Measurements from ENCODE around the gene PSMD13. TPM values are rescaled to one million over a fixed set of nuclear protein-coding genes. Genes with fewer than 3 reads are reported as not detected.

The PSMD13 gene
- total RNA-seq, 1 experiment from 2014 or later: 179 TPM

DNA sequence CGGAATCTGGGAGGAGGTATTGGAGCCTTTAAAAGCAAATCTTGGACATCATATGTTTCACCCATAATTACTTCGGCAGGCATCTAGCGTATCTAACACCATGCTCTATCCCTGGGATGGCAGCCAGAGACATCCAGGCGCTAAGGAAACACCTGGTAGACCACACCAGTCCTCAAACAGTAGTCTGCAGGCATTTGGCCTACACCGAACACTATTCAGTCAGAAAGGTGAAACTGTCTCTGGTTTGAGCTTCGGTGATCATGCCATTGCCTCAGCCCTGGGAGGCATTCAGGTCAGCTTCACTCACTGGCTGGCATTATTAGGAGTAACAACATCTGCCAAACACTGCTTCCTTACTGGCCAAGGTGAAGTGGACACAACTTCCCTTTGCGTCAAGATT is 12.4 kb upstream of the PSMD13 start:
- RAD21 ChIA-PET (ENCODE audit: low non-redundant PET in 1 of 2, low total read pairs in 2 of 2, uncharacterized antibody in 2 of 2, unreplicated experiment in 2 of 2): no interaction called here
- H3K4me2 ChIP-seq (ENCODE audit: low read length): no peak overlapping the region
- H3K27ac ChIP-seq (ENCODE audit: low read depth, low read length): no peak overlapping the region
- CTCF ChIA-PET: no interaction called here
- H3K9me2 ChIP-seq (ENCODE audit: insufficient read depth): no peaks in the 10 kb centered on the region
- no peak overlapping the region for H2AFZ ChIP-seq (ENCODE audit: low read depth, low read length, poor library complexity, severe bottlenecking)
- no peak for DNase-seq (ENCODE audit: low read depth, low spot score)
- no peaks in the 10 kb centered on the region for H3K4me1 ChIP-seq (ENCODE audit: control insufficient read depth in 1 of 2, insufficient read depth in 2 of 2, low read length in 2 of 2)
- no TSS peak for BruUV-seq (replicated peaks)
- H3K36me3 ChIP-seq (ENCODE audit: control insufficient read depth in 1 of 2, insufficient read depth in 2 of 2, low read length in 2 of 2): no peaks in the 10 kb centered on the region
- no peaks in the 10 kb centered on the region for H3K9me3 ChIP-seq (ENCODE audit: control insufficient read depth in 1 of 2, insufficient read depth in 1 of 2, low read depth in 1 of 2, low read length in 2 of 2)
- no peak overlapping the region for H3K4me3 ChIP-seq (replicated peaks in 1 of 2; ENCODE audit: low read depth in 1 of 2, low read length in 2 of 2)
- TF ChIP-seq POLR2AphosphoS5 (IDR thresholded peaks at IDR 0.05; ENCODE audit: low read depth, low read length): no peak
- no peak for TF ChIP-seq SRF (IDR thresholded peaks at IDR 0.05; ENCODE audit: low read depth)
- no peak for TF ChIP-seq EZH2phosphoT487 (IDR thresholded peaks at IDR 0.05; ENCODE audit: borderline replicate concordance)
- TF ChIP-seq EZH2 (IDR thresholded peaks at IDR 0.05): no peak
- no peak for TF ChIP-seq ELF1 (IDR thresholded peaks at IDR 0.05; ENCODE audit: borderline replicate concordance, low read depth)
- TF ChIP-seq ZNF274 (IDR thresholded peaks at IDR 0.05; ENCODE audit: low read depth, low read length): no peak
- TF ChIP-seq EGR1 (IDR thresholded peaks at IDR 0.05; ENCODE audit: low read depth): no peak
- no peak for TF ChIP-seq TCF7L2 (IDR thresholded peaks at IDR 0.05; ENCODE audit: borderline replicate concordance, extremely low read depth, insufficient read depth, insufficient read length)
- TF ChIP-seq, protein P1, sequence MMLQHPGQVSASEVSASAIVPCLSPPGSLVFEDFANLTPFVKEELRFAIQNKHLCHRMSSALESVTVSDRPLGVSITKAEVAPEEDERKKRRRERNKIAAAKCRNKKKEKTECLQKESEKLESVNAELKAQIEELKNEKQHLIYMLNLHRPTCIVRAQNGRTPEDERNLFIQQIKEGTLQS (IDR thresholded peaks at IDR 0.05): no peak
- TF ChIP-seq, protein P2, sequence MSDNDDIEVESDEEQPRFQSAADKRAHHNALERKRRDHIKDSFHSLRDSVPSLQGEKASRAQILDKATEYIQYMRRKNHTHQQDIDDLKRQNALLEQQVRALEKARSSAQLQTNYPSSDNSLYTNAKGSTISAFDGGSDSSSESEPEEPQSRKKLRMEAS (IDR thresholded peaks at IDR 0.05): no peak
- no peaks in the 10 kb centered on the region for H3K79me2 ChIP-seq (ENCODE audit: insufficient read depth, low read length)
- no peak for ATAC-seq
- POLR2A ChIA-PET: no interaction called here
- no peaks in the 10 kb centered on the region for H4K20me1 ChIP-seq (ENCODE audit: insufficient read depth)
- H3K9ac ChIP-seq (ENCODE audit: low read length): no peak overlapping the region
- H3K27me3 ChIP-seq (ENCODE audit: insufficient read depth, low read length): no peaks in the 10 kb centered on the region
- intact Hi-C loops (cut with micrococcal nuclease): no loop called here

DNA sequence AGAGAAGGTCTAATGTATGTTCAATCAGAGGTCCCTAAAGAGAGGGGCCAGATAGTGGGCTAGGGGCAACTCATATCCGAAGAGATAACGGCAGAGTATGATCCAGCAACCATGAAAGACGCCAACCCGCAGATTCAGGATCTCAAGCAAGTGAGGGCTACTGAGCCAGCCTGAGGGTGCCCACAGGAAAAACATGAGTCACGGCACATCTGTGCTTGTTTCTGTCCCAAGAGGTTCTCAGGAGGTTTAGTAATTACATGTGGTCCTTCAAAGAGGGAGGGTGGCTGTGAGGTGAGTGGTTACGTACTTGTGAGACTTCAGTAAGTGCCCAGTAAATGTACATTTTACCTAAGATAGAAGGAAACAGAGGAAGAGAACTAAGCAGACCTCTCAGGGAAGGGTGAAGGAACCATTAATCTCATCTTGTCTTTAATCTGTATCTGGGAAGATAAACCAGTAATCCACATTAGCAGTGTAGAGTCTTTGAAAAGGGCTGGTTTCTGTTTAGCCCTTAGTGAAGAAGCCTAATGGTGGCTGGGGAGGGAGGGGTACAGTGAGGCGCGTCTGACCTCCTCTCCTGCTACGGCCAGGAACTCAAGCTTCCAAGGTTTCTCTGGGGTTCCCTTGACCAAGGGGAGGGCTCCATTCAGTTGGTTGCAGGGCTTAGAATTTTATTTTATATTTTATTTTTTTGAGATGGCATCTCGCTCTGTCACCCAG is 10.9 kb upstream of the PSMD13 start:
- Histone ChIP-seq H3K27ac (ENCODE audit: low read depth, low read length) (no peak overlapping the region), H3K9ac (ENCODE audit: low read length) (no peak overlapping the region), H3K9me2 (ENCODE audit: insufficient read depth) (no peaks in the 10 kb centered on the region), H3K36me3 (ENCODE audit: control insufficient read depth in 1 of 2, insufficient read depth in 2 of 2, low read length in 2 of 2) (no peaks in the 10 kb centered on the region), H3K79me2 (ENCODE audit: insufficient read depth, low read length) (no peaks in the 10 kb centered on the region), H3K4me3 (replicated peaks in 1 of 2; ENCODE audit: low read depth in 1 of 2, low read length in 2 of 2) (no peak overlapping the region), H3K4me1 (ENCODE audit: control insufficient read depth in 1 of 2, insufficient read depth in 2 of 2, low read length in 2 of 2) (no peaks in the 10 kb centered on the region), H3K9me3 (ENCODE audit: control insufficient read depth in 1 of 2, insufficient read depth in 1 of 2, low read depth in 1 of 2, low read length in 2 of 2) (no peaks in the 10 kb centered on the region), H2AFZ (ENCODE audit: low read depth, low read length, poor library complexity, severe bottlenecking) (no peak overlapping the region), H3K4me2 (ENCODE audit: low read length) (no peak overlapping the region), H3K27me3 (ENCODE audit: insufficient read depth, low read length) (no peaks in the 10 kb centered on the region), H4K20me1 (ENCODE audit: insufficient read depth) (no peaks in the 10 kb centered on the region)
- ChIA-PET CTCF (no interaction called here), POLR2A (no interaction called here), RAD21 (ENCODE audit: low non-redundant PET in 1 of 2, low total read pairs in 2 of 2, uncharacterized antibody in 2 of 2, unreplicated experiment in 2 of 2) (no interaction called here)
- DNase-seq (ENCODE audit: low read depth, low spot score) (no peak), ATAC-seq (no peak)
- TF ChIP-seq, protein P2 (IDR thresholded peaks at IDR 0.05): no peak
- TF ChIP-seq ZFX (IDR thresholded peaks at IDR 0.05): no peak
- no TSS peak for BruUV-seq (replicated peaks)
- intact Hi-C loops (cut with micrococcal nuclease): no loop called here

Data from HCT116 (cell line).